HEK293 (cell line): ENCODE measurements around the gene ARHGAP30.

Experiments used
- HOXA7 ChIP-seq: sonication (generic); formaldehyde crosslinking; IDR thresholded peaks from 2 replicates; pipeline ENCODE4 v1.8.1; 2022; ENCODE audit warnings: missing genetic modification reagents, borderline replicate concordance
- KLF7 ChIP-seq: fragments of 450-650 bp; formaldehyde crosslinking; IDR thresholded peaks from 2 replicates; pipeline ENCODE4 v1.5.1; 2016; ENCODE audit warnings: missing biosample characterization, missing genetic modification characterization, borderline replicate concordance
- KLF9 ChIP-seq: fragments of 450-650 bp; formaldehyde crosslinking; IDR thresholded peaks from 2 replicates; pipeline ENCODE4 v1.5.1; 2016; ENCODE audit warnings: missing biosample characterization, missing genetic modification characterization, low read depth
- OSR2 ChIP-seq: fragments of 450-650 bp; formaldehyde crosslinking; IDR thresholded peaks from 2 replicates; pipeline ENCODE4 v1.5.1; 2016; ENCODE audit warnings: missing biosample characterization, missing genetic modification characterization
- PRDM1 ChIP-seq: fragments of 450-650 bp; formaldehyde crosslinking; IDR thresholded peaks from 2 replicates; pipeline ENCODE4; 2016; ENCODE audit warnings: missing biosample characterization, missing genetic modification characterization
- SP2 ChIP-seq: fragments of 450-650 bp; formaldehyde crosslinking; IDR thresholded peaks from 2 replicates; pipeline ENCODE4 v1.5.1; 2016; ENCODE audit warnings: missing biosample characterization, missing genetic modification characterization
- SP7 ChIP-seq: fragments of 450-650 bp; formaldehyde crosslinking; IDR thresholded peaks from 2 replicates; pipeline ENCODE4 v1.5.1; 2016; ENCODE audit warnings: missing biosample characterization, missing genetic modification characterization
- YY2 ChIP-seq: fragments of 450-650 bp; formaldehyde crosslinking; IDR thresholded peaks from 2 replicates; pipeline ENCODE4 v1.5.1; 2016; ENCODE audit warnings: missing biosample characterization, missing genetic modification characterization
- ZBTB20 ChIP-seq: fragments of 450-650 bp; formaldehyde crosslinking; IDR thresholded peaks from 2 replicates; pipeline ENCODE4 v1.5.1; 2016; ENCODE audit warnings: missing biosample characterization, missing genetic modification characterization
- ZBTB48 ChIP-seq: fragments of 450-650 bp; formaldehyde crosslinking; IDR thresholded peaks from 2 replicates; pipeline ENCODE4 v1.5.1; 2016; ENCODE audit warnings: missing biosample characterization, missing genetic modification characterization
- ZEB2 ChIP-seq: fragments of 450-650 bp; formaldehyde crosslinking; IDR thresholded peaks from 2 replicates; pipeline ENCODE4 v1.5.1; 2016; ENCODE audit warnings: missing biosample characterization, missing genetic modification characterization
- ZFP3 ChIP-seq: fragments of 450-650 bp; formaldehyde crosslinking; IDR thresholded peaks from 2 replicates; pipeline ENCODE4 v1.5.1; 2016; ENCODE audit warnings: low read depth, missing biosample characterization, missing genetic modification characterization
- ZNF133 ChIP-seq: fragments of 450-650 bp; formaldehyde crosslinking; IDR thresholded peaks from 2 replicates; pipeline ENCODE4 v1.5.1; 2016; ENCODE audit warnings: missing biosample characterization, missing genetic modification characterization
- ZNF140 ChIP-seq: fragments of 450-650 bp; formaldehyde crosslinking; IDR thresholded peaks from 2 replicates; pipeline ENCODE4 v1.5.1; 2016; ENCODE audit warnings: missing biosample characterization, missing genetic modification characterization
- ZNF155 ChIP-seq: fragments of 450-650 bp; formaldehyde crosslinking; IDR thresholded peaks from 2 replicates; pipeline ENCODE4 v1.5.1; 2016; ENCODE audit warnings: missing biosample characterization, missing genetic modification characterization
- ZNF175 ChIP-seq: fragments of 450-650 bp; formaldehyde crosslinking; IDR thresholded peaks from 2 replicates; pipeline ENCODE4 v1.5.1; 2016; ENCODE audit warnings: missing biosample characterization, missing genetic modification characterization
- ZNF184 ChIP-seq: fragments of 450-650 bp; IDR thresholded peaks from 2 replicates; pipeline ENCODE4 v1.5.1; 2018; ENCODE audit warnings: missing biosample characterization, mild to moderate bottlenecking, missing genetic modification characterization
- ZNF2 ChIP-seq: fragments of 450-650 bp; formaldehyde crosslinking; IDR thresholded peaks from 2 replicates; pipeline ENCODE4 v1.5.1; 2016; ENCODE audit warnings: missing biosample characterization, missing genetic modification characterization
- ZNF202 ChIP-seq: fragments of 450-650 bp; formaldehyde crosslinking; IDR thresholded peaks from 2 replicates; pipeline ENCODE4 v1.5.1; 2016; ENCODE audit warnings: missing biosample characterization, missing genetic modification characterization, borderline replicate concordance
- ZNF302 ChIP-seq: fragments of 450-650 bp; formaldehyde crosslinking; IDR thresholded peaks from 2 replicates; pipeline ENCODE4 v1.5.1; 2016; ENCODE audit warnings: missing biosample characterization, missing genetic modification characterization, low read depth
- ZNF335 ChIP-seq: fragments of 450-650 bp; formaldehyde crosslinking; conservative IDR thresholded peaks from 2 replicates; pipeline ENCODE4 v1.5.1; 2016; ENCODE audit warnings: missing biosample characterization, missing genetic modification characterization
- ZNF350 ChIP-seq: fragments of 450-650 bp; formaldehyde crosslinking; IDR thresholded peaks from 2 replicates; pipeline ENCODE4 v1.5.0; 2017; ENCODE audit warnings: missing biosample characterization, mild to moderate bottlenecking, missing genetic modification characterization
- ZNF37A ChIP-seq: fragments of 450-650 bp; IDR thresholded peaks from 2 replicates; pipeline ENCODE4 v1.5.1; 2018; ENCODE audit warnings: missing biosample characterization, missing genetic modification characterization
- ZNF48 ChIP-seq: fragments of 450-650 bp; formaldehyde crosslinking; IDR thresholded peaks from 2 replicates; pipeline ENCODE4 v1.5.1; 2016; ENCODE audit warnings: missing biosample characterization, missing genetic modification characterization
- ZNF514 ChIP-seq: fragments of 450-650 bp; formaldehyde crosslinking; IDR thresholded peaks from 2 replicates; pipeline ENCODE4 v1.5.1; 2016; ENCODE audit warnings: missing biosample characterization, missing genetic modification characterization
- ZNF529 ChIP-seq: fragments of 450-650 bp; formaldehyde crosslinking; IDR thresholded peaks from 2 replicates; pipeline ENCODE4 v1.5.1; 2017; ENCODE audit warnings: missing genetic modification characterization, missing biosample characterization; ENCODE audit not compliant: insufficient replicate concordance
- ZNF624 ChIP-seq: fragments of 450-650 bp; formaldehyde crosslinking; IDR thresholded peaks from 2 replicates; pipeline ENCODE4 v1.5.1; 2017; ENCODE audit warnings: missing biosample characterization, missing genetic modification characterization
- TF ChIP-seq, protein P1 (sequence below): fragments of 450-650 bp; formaldehyde crosslinking; IDR thresholded peaks from 2 replicates; pipeline ENCODE4 v1.5.1; 2017; ENCODE audit warnings: missing biosample characterization, missing genetic modification characterization
- TF ChIP-seq, protein P2 (sequence below): fragments of 450-650 bp; formaldehyde crosslinking; IDR thresholded peaks from 2 replicates; pipeline ENCODE4 v1.5.1; 2017; ENCODE audit warnings: missing biosample characterization, missing genetic modification characterization
- TF ChIP-seq, protein P3 (sequence below): IDR thresholded peaks from 2 replicates; pipeline ENCODE4 v1.6.1; 2011; ENCODE audit warnings: mild to moderate bottlenecking, low read depth, low read length, borderline replicate concordance
- TF ChIP-seq, protein P4 (sequence below): fragments of 450-650 bp; formaldehyde crosslinking; IDR thresholded peaks from 2 replicates; pipeline ENCODE4 v1.5.1; 2016; ENCODE audit warnings: missing biosample characterization, missing genetic modification characterization
- TF ChIP-seq, protein P5 (sequence below): fragments of 450-650 bp; formaldehyde crosslinking; IDR thresholded peaks from 2 replicates; pipeline ENCODE4 v1.5.1; 2016; ENCODE audit warnings: missing biosample characterization, missing genetic modification characterization, low read depth
- TF ChIP-seq, protein P6 (sequence below): fragments of 450-650 bp; formaldehyde crosslinking; IDR thresholded peaks from 2 replicates; pipeline ENCODE4 v1.5.1; 2017; ENCODE audit warnings: missing biosample characterization, missing genetic modification characterization

Gene ARHGAP30

DNA sequence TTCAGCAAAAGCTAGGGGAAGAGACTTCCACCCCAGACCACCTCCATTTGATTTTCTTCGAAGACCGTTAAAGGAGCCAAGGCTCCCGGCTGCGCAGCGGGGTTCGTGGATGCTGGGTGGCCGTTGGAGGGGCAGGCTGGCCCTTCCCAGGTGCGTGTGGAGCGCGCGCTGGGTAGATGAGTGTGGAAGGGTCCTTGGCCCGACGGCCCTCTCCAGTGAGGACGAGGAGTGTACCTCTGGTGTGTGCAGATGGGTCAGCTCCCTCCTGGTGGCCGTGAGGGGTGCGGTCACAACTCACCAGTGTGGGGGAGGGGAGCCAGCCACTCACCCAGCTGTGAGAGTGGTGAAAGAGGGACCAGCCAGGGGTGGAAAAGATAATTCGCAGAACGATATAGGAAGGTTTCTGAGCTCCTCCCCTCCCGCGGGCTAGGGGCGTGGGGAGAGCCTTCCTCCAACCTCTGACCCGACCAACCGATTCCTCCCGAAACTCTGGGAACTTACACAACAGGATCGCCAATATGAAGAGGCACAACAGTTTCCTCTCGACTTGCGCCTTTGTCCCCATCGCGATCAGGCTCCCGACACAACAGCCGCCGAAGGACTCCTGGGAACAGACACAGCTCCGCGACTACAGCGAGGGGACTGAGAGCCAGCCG is 49.1 kb downstream of the ARHGAP30 start, which contains the start of gene F11R (continued):
- TF ChIP-seq ZNF175 (tag by site-specific recombination) (no peak), SP7 (tag by site-specific recombination) (peak; percentile 20; the same call in 1 of the 2 replicates), ZNF335 (peak; percentile 94), KLF7 (peak; percentile 35; the same call in 1 of the 2 replicates), KLF9 (tag by site-specific recombination) (peak; percentile 78), SP2 (tag by site-specific recombination) (no peak), YY2 (tag by site-specific recombination) (no peak), ZNF514 (no peak), PRDM1 (peak; percentile 75), ZBTB20 (peak; percentile 15; the same call in 1 of the 2 replicates), ZNF529 (tag by site-specific recombination) (no peak), ZNF48 (tag by site-specific recombination) (no peak), ZNF37A (tag by site-specific recombination) (no peak), ZNF140 (no peak), ZNF624 (tag by site-specific recombination) (no peak), ZNF155 (tag by site-specific recombination) (no peak), ZNF184 (tag by site-specific recombination) (no peak), ZNF133 (tag by site-specific recombination) (no peak), ZNF2 (tag by site-specific recombination) (peak; percentile 72), HOXA7 (no peak), ZEB2 (tag by site-specific recombination) (no peak; the same call in 1 of the 2 replicates), ZNF202 (tag by site-specific recombination) (no peak), ZNF302 (tag by site-specific recombination) (no peak), ZFP3 (no peak), ZNF350 (tag by site-specific recombination) (no peak), ZBTB48 (tag by site-specific recombination) (peak; percentile 73; the same call in 1 of the 2 replicates), OSR2 (tag by site-specific recombination) (no peak)
- TF ChIP-seq, protein P1, sequence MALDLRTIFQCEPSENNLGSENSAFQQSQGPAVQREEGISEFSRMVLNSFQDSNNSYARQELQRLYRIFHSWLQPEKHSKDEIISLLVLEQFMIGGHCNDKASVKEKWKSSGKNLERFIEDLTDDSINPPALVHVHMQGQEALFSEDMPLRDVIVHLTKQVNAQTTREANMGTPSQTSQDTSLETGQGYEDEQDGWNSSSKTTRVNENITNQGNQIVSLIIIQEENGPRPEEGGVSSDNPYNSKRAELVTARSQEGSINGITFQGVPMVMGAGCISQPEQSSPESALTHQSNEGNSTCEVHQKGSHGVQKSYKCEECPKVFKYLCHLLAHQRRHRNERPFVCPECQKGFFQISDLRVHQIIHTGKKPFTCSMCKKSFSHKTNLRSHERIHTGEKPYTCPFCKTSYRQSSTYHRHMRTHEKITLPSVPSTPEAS (tag by site-specific recombination) = peak; percentile 44; the same call in 1 of the 2 replicates
- TF ChIP-seq, protein P2, sequence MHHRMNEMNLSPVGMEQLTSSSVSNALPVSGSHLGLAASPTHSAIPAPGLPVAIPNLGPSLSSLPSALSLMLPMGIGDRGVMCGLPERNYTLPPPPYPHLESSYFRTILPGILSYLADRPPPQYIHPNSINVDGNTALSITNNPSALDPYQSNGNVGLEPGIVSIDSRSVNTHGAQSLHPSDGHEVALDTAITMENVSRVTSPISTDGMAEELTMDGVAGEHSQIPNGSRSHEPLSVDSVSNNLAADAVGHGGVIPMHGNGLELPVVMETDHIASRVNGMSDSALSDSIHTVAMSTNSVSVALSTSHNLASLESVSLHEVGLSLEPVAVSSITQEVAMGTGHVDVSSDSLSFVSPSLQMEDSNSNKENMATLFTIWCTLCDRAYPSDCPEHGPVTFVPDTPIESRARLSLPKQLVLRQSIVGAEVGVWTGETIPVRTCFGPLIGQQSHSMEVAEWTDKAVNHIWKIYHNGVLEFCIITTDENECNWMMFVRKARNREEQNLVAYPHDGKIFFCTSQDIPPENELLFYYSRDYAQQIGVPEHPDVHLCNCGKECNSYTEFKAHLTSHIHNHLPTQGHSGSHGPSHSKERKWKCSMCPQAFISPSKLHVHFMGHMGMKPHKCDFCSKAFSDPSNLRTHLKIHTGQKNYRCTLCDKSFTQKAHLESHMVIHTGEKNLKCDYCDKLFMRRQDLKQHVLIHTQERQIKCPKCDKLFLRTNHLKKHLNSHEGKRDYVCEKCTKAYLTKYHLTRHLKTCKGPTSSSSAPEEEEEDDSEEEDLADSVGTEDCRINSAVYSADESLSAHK (tag by site-specific recombination) = no peak
- TF ChIP-seq, protein P3, sequence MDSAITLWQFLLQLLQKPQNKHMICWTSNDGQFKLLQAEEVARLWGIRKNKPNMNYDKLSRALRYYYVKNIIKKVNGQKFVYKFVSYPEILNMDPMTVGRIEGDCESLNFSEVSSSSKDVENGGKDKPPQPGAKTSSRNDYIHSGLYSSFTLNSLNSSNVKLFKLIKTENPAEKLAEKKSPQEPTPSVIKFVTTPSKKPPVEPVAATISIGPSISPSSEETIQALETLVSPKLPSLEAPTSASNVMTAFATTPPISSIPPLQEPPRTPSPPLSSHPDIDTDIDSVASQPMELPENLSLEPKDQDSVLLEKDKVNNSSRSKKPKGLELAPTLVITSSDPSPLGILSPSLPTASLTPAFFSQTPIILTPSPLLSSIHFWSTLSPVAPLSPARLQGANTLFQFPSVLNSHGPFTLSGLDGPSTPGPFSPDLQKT = no peak
- TF ChIP-seq, protein P4, sequence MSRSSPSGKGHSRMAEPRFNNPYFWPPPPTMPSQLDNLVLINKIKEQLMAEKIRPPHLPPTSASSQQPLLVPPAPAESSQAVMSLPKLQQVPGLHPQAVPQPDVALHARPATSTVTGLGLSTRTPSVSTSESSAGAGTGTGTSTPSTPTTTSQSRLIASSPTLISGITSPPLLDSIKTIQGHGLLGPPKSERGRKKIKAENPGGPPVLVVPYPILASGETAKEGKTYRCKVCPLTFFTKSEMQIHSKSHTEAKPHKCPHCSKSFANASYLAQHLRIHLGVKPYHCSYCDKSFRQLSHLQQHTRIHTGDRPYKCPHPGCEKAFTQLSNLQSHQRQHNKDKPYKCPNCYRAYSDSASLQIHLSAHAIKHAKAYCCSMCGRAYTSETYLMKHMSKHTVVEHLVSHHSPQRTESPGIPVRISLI (tag by site-specific recombination) = no peak
- TF ChIP-seq, protein P5, sequence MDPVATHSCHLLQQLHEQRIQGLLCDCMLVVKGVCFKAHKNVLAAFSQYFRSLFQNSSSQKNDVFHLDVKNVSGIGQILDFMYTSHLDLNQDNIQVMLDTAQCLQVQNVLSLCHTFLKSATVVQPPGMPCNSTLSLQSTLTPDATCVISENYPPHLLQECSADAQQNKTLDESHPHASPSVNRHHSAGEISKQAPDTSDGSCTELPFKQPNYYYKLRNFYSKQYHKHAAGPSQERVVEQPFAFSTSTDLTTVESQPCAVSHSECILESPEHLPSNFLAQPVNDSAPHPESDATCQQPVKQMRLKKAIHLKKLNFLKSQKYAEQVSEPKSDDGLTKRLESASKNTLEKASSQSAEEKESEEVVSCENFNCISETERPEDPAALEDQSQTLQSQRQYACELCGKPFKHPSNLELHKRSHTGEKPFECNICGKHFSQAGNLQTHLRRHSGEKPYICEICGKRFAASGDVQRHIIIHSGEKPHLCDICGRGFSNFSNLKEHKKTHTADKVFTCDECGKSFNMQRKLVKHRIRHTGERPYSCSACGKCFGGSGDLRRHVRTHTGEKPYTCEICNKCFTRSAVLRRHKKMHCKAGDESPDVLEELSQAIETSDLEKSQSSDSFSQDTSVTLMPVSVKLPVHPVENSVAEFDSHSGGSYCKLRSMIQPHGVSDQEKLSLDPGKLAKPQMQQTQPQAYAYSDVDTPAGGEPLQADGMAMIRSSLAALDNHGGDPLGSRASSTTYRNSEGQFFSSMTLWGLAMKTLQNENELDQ (tag by site-specific recombination) = no peak
- TF ChIP-seq, protein P6, sequence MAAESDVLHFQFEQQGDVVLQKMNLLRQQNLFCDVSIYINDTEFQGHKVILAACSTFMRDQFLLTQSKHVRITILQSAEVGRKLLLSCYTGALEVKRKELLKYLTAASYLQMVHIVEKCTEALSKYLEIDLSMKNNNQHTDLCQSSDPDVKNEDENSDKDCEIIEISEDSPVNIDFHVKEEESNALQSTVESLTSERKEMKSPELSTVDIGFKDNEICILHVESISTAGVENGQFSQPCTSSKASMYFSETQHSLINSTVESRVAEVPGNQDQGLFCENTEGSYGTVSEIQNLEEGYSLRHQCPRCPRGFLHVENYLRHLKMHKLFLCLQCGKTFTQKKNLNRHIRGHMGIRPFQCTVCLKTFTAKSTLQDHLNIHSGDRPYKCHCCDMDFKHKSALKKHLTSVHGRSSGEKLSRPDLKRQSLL = no peak
